ENCODE measurements around the gene NFKBIZ. TPM values are rescaled to one million over a fixed set of nuclear protein-coding genes. Genes with fewer than 3 reads are reported as not detected.

The NFKBIZ gene
- total RNA-seq, 1 experiment from 2014 or later: 15.1 TPM

GRCh38 chr3:101898752-101899169 lies 49.4 kb downstream of the NFKBIZ start:
- POLR2A ChIA-PET: no interaction called here

GRCh38 chr3:101900316-101900715 lies 51.0 kb downstream of the NFKBIZ start:
- no peak for ATAC-seq
- no peak for TF ChIP-seq CDX4 (CRISPR knock-in tag; IDR thresholded peaks at IDR 0.05; ENCODE audit: borderline replicate concordance)
- no peak for TF ChIP-seq ZNF396 (CRISPR knock-in tag; IDR thresholded peaks at IDR 0.05; ENCODE audit: borderline replicate concordance)
- no peak for TF ChIP-seq KAT7 (CRISPR knock-in tag; IDR thresholded peaks at IDR 0.05; ENCODE audit: borderline replicate concordance)
- TF ChIP-seq, protein P1, sequence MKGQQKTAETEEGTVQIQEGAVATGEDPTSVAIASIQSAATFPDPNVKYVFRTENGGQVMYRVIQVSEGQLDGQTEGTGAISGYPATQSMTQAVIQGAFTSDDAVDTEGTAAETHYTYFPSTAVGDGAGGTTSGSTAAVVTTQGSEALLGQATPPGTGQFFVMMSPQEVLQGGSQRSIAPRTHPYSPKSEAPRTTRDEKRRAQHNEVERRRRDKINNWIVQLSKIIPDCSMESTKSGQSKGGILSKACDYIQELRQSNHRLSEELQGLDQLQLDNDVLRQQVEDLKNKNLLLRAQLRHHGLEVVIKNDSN (CRISPR knock-in tag; IDR thresholded peaks at IDR 0.05): no peak
- no peak for TF ChIP-seq NFATC4 (CRISPR knock-in tag; IDR thresholded peaks at IDR 0.05)
- no peak for TF ChIP-seq NR3C1 (CRISPR knock-in tag; conservative IDR thresholded peaks at IDR 0.05; ENCODE audit: low read depth)
- no peak for TF ChIP-seq SOX15 (CRISPR knock-in tag; IDR thresholded peaks at IDR 0.05)
- no peak for TF ChIP-seq SMAD4 (CRISPR knock-in tag; IDR thresholded peaks at IDR 0.05)
- TF ChIP-seq, protein P2, sequence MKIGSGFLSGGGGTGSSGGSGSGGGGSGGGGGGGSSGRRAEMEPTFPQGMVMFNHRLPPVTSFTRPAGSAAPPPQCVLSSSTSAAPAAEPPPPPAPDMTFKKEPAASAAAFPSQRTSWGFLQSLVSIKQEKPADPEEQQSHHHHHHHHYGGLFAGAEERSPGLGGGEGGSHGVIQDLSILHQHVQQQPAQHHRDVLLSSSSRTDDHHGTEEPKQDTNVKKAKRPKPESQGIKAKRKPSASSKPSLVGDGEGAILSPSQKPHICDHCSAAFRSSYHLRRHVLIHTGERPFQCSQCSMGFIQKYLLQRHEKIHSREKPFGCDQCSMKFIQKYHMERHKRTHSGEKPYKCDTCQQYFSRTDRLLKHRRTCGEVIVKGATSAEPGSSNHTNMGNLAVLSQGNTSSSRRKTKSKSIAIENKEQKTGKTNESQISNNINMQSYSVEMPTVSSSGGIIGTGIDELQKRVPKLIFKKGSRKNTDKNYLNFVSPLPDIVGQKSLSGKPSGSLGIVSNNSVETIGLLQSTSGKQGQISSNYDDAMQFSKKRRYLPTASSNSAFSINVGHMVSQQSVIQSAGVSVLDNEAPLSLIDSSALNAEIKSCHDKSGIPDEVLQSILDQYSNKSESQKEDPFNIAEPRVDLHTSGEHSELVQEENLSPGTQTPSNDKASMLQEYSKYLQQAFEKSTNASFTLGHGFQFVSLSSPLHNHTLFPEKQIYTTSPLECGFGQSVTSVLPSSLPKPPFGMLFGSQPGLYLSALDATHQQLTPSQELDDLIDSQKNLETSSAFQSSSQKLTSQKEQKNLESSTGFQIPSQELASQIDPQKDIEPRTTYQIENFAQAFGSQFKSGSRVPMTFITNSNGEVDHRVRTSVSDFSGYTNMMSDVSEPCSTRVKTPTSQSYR (CRISPR knock-in tag; IDR thresholded peaks at IDR 0.05): no peak
- no peak for TF ChIP-seq CBFB (CRISPR knock-in tag; IDR thresholded peaks at IDR 0.05; ENCODE audit: low read depth)
- TF ChIP-seq E2F4 (CRISPR knock-in tag; IDR thresholded peaks at IDR 0.05; ENCODE audit: borderline replicate concordance, low read depth): no peak
- TF ChIP-seq, protein P3, sequence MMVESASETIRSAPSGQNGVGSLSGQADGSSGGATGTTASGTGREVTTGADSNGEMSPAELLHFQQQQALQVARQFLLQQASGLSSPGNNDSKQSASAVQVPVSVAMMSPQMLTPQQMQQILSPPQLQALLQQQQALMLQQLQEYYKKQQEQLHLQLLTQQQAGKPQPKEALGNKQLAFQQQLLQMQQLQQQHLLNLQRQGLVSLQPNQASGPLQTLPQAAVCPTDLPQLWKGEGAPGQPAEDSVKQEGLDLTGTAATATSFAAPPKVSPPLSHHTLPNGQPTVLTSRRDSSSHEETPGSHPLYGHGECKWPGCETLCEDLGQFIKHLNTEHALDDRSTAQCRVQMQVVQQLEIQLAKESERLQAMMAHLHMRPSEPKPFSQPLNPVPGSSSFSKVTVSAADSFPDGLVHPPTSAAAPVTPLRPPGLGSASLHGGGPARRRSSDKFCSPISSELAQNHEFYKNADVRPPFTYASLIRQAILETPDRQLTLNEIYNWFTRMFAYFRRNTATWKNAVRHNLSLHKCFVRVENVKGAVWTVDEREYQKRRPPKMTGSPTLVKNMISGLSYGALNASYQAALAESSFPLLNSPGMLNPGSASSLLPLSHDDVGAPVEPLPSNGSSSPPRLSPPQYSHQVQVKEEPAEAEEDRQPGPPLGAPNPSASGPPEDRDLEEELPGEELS (CRISPR knock-in tag; IDR thresholded peaks at IDR 0.05): no peak
- TF ChIP-seq FOXK1 (CRISPR knock-in tag; IDR thresholded peaks at IDR 0.05): no peak
- TF ChIP-seq ZNF138 (CRISPR knock-in tag; conservative IDR thresholded peaks at IDR 0.05): no peak
- TF ChIP-seq GABPB1 (CRISPR knock-in tag; IDR thresholded peaks at IDR 0.05): no peak
- no peak for TF ChIP-seq HMGA2 (CRISPR knock-in tag; IDR thresholded peaks at IDR 0.05)
- TF ChIP-seq STAT6 (CRISPR knock-in tag; conservative IDR thresholded peaks at IDR 0.05; ENCODE audit: low read depth): no peak
- Mint-ChIP-seq H3K27ac (no peak overlapping the region), H3K4me1 (peaks cover 13% of the 10 kb centered on the region), H3K36me3 (peaks cover 11% of the 10 kb centered on the region), H3K4me3 (no peak overlapping the region), H3K9me3 (peaks cover 12% of the 10 kb centered on the region), H3K27me3 (ENCODE audit: low read depth) (no peaks in the 10 kb centered on the region; the same call in 1 of the 2 replicates)
- no peak for DNase-seq (ENCODE audit: low spot score)
- CTCF ChIA-PET: interaction anchor here (0.9 kb wide), 1 partner anchor 325 kb away, joined by 3 read pairs; no protein-coding TSS in a partner anchor
- POLR2A ChIA-PET: no interaction called here

More at GRCh38 chr3:101898752-101899169, 49.4 kb downstream of the NFKBIZ start:
- TF ChIP-seq ELF4 (CRISPR knock-in tag; IDR thresholded peaks at IDR 0.05; ENCODE audit: low read depth) (no peak), TCF7 (CRISPR knock-in tag; IDR thresholded peaks at IDR 0.05; ENCODE audit: low read depth) (no peak), JUN (CRISPR knock-in tag; IDR thresholded peaks at IDR 0.05) (no peak), JAZF1 (CRISPR knock-in tag; IDR thresholded peaks at IDR 0.05) (no peak), HMGXB4 (CRISPR knock-in tag; IDR thresholded peaks at IDR 0.05) (no peak)
- TF ChIP-seq, protein P4, sequence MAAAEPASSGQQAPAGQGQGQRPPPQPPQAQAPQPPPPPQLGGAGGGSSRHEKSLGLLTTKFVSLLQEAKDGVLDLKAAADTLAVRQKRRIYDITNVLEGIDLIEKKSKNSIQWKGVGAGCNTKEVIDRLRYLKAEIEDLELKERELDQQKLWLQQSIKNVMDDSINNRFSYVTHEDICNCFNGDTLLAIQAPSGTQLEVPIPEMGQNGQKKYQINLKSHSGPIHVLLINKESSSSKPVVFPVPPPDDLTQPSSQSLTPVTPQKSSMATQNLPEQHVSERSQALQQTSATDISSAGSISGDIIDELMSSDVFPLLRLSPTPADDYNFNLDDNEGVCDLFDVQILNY (CRISPR knock-in tag; IDR thresholded peaks at IDR 0.05): no peak
- peaks cover 25% of the 10 kb centered on the region for H3K9me3 Mint-ChIP-seq
- no peak for DNase-seq (ENCODE audit: low spot score)
- H3K4me1 Mint-ChIP-seq: peaks cover 13% of the 10 kb centered on the region
- CTCF ChIA-PET: no interaction called here
- peaks cover 11% of the 10 kb centered on the region for H3K36me3 Mint-ChIP-seq
- ATAC-seq: peak; percentile 47
- no peak overlapping the region for H3K4me3 Mint-ChIP-seq
- H3K27me3 Mint-ChIP-seq (ENCODE audit: low read depth): no peaks in the 10 kb centered on the region; the same call in 1 of the 2 replicates
- H3K27ac Mint-ChIP-seq: no peak overlapping the region

All from WTC11 (cell line).